GM18909 (cell line): ENCODE measurements around the gene FHIT.

Source experiments
- ATAC-seq: cut with Tn5 transposase; IDR thresholded peaks from one replicate; pipeline ENCODE4 v1.9.1; 2021; ENCODE audit warnings: mild to moderate bottlenecking; ENCODE audit not compliant: unreplicated experiment, poor library complexity

The FHIT gene

DNA sequence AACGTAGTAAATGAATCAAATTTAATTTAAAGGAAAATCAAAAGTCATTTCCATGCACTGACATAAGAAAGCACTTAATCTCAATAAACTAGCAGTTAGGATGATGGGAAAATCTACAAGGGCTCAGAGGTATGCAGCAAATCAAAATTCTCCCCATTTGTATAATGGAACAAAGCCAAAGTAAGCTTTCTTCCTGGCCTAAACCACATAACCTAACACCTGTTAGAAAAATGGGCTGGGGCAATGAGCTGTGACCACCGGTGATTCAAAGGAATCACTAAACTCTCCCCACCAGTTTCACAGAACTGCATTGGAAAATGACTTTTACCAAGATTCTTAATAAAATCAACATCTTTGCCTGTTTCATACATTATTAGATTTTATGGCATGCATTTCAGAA, 1024.3 kb downstream of the FHIT start:
- ATAC-seq, result no peak

DNA sequence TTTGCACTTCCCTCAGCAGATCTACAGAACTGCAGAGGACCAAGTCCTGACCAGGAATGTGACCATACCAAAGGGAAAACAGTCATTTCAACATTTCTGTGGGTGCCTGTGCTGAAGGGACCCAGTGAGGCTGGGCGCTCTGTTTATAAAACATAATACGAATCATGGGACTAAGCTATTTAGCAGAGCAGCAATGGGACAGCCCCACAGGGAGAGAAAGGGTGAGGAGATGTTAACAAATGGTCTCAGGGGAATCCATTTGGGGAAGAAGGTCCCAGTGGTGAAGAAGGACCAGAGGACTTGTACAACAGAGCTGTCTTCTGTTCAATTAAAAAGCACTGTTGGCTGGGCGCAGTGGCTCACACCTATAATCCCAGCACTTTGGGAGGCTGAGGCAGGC, 1025.4 kb downstream of the FHIT start:
- ATAC-seq, result no peak

DNA sequence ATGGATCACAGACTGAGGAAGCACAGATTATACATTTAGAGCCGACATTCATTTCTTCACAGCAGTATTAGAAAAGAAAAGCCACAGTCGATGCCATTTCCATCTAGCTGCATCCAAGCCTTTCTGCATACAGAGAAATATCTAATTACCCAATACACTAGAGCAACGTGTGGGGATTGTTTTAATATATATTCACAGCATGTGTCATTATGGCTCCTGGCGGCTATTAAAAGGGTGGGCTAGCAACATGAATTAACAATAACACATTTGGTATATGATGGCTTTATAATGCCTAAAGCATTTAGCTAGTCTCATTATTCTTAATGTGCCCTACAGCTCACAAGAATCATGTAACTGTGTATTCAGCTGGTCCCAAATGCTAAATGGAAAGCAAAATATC, 1030.5 kb downstream of the FHIT start:
- ATAC-seq, result no peak

DNA sequence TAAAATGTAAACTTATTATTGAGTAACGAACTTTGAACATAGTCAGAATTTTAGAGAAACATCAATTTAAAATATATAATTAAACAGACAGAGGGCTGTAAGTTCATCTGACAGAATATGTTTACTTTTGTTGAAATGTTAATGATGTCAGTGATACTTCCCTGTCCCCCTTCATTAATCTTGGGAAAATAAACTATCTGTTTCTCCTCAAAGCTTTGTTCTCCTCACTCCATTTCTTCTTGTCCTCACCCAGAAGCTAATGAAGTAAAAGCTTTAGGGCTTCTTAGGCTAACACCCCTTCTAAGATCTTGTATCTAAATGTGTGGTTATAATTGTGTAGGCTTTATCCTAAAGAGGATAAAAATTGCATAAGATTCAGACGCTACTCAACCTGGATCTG, 1031.8 kb downstream of the FHIT start:
- no peak for ATAC-seq

- ATAC-seq, result no peak
Observed at GRCh38 chr3:60217156-60217911, 1033.9 kb downstream of the FHIT start.

DNA sequence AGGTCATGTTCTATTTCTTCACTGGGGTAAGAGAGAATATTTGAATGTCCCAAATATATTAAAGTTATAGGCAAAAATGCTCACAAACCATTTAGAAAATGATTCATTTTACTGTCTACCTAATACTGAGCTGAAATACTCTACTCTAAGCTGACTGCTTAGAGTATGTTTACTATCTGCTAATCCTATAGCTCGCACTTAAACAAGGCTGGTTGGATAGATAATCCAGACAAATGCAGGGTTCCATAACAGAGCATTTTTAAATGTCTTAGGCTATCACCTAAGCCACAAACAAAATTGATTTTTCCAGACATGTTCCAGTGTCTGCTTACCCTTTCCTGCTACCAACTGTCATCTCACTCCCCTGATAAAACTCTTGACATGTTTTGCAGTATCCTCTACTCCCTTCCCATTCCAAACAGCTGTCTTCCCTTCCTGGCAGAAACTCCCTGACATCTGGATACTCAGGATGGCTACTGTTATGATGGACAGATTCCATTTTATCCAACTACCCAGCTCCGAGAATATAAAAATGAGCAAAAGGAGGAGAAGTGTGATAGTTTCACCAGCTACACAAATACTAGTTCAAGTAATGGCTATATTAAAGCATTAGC, 1034.7 kb downstream of the FHIT start:
- ATAC-seq, result no peak

- ATAC-seq, result no peak
Observed at GRCh38 chr3:60215946-60216345, 1035.3 kb downstream of the FHIT start.

GRCh38 chr3:60207905-60208304, 1043.3 kb downstream of the FHIT start:
- no peak for ATAC-seq

DNA sequence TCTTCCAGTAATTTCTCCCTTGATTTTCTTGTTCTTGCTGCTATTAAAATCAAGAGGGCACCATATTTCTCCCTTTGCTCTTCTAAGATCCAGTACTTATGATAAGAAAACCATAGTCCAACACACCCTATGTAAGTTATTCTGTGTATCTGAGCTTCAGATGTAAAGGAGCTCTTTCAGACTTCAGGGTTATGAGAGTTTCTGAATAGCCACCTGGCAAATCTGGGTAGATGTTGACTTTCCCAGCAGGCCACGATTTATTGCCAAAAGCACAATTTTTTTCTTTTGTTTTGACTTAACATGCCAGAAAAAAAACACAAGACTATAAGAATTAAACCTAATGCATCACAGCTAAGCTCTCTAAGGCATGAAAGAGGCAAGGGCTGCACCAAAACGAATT, 1045.0 kb downstream of the FHIT start:
- ATAC-seq, result no peak

GRCh38 chr3:60202052-60202726, 1049.1 kb downstream of the FHIT start:
- no peak for ATAC-seq

DNA sequence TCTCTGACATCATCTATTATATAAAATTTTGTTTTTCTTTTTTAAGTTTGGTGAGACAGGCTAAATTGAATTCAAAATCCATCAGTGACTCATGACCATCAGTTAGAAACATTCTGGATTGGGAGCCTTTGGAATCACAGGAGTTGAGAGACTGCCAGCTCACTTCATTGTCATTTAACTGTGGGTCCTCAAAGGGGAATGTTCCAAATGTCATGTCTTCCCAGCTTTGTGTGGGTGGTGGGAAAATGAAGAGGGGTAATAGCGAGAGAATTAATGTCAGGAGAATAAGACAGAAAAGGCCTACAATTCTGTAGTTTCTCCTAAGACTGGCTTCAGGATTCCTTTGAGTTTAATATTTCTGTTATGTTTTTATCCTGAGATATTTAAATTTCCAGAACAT, 1051.9 kb downstream of the FHIT start:
- no peak for ATAC-seq

DNA sequence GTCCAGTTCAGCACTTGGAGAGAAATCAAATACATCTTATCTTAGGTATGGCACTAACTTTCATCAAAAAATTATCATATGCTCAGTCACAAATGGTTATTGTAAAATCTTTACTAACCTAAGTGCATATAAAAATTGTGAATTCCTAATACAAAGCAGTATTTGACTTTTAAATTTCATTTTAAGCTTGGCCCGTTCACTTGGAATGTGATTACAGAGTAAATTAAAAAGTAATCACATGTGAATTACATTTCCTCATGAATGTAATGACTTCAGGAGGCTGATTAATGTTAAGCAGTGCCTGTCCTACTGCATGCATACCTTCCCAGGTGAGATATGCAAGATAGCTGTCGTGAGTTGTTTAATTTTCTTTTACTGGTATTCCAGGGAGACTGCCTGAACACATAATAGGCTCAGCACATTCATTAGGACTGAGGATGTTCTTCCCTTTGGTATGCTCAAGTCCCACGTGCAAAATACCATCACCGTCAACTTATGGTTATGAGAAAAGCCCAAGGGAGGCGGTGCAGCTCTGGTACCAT, 1053.0 kb downstream of the FHIT start:
- no peak for ATAC-seq

GRCh38 chr3:60192297-60193114, 1058.7 kb downstream of the FHIT start:
- no peak for ATAC-seq

DNA sequence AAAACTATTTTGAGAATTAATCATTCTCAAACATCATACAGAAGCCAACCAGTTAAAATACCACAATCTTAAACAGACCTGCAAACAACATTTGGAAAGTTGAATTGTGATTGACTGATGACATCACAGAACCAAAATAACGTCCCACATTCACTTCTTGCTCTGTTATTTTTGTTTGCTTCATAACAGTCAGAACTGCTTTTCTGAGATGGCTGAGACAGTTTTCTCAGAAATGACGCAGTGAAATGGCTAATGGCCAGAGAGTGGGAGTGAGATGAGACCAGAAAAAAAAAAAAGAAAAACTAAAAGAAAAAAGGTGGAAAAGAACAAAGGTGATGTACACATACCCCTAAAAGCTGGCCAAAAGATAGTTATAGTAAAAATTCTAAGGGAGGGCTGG, 1061.2 kb downstream of the FHIT start:
- no peak for ATAC-seq

DNA sequence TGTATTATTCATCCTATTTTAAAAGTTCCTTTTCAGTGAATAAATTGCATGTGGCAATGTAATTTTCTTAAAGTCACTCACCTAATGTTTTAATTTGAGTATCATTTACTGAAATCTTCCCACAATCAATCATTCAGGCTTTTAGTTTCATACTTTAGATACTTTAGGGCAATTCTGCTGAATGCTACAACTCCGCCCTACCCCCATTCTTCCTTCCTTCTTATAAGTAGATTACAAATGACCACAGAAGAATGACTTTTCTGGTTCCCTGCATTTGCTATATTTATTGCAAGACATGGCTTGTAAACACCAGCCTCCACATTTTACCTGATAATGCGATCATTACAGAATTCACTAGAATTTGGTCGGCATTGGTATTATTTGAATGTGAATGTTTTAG, 1061.9 kb downstream of the FHIT start:
- ATAC-seq, result no peak

DNA sequence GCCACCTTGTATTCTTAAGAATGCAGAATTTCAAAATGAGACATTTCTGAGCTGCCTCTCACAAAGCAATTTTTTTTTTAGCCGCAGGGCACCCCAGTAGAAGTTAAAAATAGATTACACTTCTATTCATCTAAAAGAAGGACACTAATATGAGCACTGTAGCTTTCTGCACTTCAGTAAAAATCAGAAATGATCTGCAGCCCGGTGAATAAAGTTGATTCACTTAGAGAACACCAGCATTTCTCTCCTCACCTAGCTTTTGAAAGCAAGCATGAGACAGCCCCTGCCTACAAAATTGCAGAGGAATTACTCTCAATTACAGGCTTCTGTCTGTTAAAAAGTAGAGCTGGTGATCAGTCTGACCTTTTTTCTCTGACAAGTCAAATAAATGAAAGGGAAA, 1062.4 kb downstream of the FHIT start:
- no peak for ATAC-seq

DNA sequence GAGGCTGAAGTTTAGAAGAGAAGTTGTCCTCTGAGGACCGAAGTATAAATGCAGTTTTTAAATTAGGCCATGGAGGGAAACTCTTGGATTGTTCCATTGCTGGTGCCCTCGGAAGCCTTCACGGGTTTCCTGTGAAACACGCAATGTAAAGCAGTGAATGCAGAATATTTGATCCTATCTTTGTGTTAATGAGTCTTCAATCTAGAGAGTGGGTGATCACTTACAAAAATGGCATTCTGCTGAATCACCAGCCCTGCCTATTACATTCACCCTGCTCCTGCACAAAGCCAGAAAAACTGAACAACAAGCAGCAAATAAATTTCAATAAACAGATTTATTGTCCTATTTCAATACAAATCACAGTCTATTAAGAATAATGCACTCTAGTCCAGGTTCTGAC, 1063.9 kb downstream of the FHIT start:
- ATAC-seq, result no peak

GRCh38 chr3:60186359-60186758, 1064.9 kb downstream of the FHIT start:
- no peak for ATAC-seq

DNA sequence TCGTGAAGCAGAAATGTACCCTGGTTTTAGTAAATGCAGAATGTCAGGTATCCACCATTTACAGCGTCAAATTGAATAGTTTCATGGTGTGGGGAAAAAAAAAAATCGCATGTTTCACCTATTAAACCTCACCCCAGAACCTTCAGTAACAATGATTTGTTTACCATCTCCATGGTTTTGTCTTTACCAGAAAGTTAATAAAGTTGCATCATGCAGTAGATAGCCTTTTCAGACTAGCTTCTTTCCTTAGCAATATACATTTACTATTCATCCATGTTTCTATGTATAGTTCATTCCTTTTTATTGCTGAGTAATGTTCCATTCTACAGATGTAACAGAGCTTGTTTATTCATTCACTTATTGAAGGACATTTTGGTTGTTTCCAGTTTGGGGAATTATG, 1066.1 kb downstream of the FHIT start:
- ATAC-seq, result no peak

GRCh38 chr3:60182697-60183096, 1068.6 kb downstream of the FHIT start:
- ATAC-seq, result no peak
